Measurements from ENCODE around the gene FEM1B.
A peak's percentile ranks its signal among the peaks of the same experiment; 100 is the strongest.

Gene FEM1B

DNA sequence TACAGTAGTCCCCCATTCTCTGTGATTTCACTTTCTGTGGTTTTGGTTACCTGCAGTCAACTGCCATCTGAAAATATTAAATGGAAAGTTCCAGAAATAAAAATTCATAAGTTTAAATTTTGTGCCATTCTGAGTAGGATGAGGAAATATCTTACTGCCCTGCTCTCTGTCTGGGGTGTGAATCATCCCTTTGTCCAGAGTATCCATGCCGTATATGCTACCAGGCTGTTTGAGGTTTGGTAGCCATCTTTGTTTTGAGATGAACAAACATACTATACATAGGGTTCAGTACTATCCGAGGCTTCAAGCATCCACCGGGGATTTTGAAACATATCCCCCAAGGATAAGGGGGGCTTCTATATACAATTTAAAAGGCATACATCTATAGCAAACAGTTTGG lies 16.3 kb upstream of the FEM1B start:
- DNase-seq, result no peak

DNA sequence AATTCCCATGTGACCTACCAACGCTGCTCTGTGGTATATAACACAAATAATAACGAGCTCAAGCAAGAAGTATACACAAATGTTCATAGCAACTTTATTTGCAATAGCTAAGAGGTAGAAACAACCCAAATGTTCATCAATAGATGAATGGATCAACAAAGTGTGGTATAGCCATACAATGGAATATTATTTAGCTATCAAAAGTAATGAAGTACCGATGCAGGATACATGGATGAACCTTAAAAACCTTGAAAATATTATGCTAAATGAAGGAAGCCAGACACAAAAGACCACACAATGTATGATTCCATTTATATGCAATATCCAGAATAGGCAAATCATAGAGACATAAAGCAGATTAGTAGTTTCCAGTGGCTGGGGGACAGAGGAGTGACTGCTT lies 15.6 kb upstream of the FEM1B start:
- no peak for DNase-seq

DNA sequence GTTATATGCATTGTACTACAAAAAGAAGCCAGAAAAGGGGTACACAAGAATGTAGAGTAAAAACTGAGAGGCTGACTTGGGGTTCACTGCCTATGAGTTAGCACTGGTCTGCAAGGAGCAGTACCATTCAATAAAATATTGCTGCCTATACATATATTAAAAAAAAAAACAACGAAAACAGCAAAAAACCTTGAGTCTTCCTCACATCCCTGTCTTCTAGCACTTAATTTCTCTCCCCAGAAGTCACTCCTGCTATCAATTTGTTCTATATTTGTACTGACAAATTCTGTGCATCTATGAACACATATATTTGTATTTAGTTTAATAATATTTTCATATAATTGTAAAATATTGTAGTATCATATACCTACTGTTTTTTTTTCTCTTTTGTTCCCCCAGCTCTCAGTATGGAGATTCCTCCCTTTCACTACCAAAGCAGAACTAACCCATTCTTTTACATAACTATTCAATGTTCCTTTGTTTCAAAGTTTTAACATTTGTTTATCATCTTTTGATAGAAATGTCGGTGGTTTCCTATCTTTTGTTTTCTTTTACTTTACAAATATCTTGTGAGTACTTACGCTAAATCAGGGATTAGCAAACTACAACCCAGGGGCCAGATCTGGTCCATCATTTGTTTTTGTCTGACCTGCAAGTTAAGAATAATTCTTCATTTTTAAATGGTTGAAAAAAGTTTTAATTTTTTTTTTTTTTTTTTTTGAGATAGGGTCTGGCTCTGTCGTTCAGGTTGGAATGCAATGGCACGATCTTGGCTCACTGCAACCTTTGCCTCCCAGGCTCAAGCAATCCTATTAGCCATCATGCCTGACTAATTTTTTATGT lies 14.8 kb upstream of the FEM1B start:
- no peak for DNase-seq

DNA sequence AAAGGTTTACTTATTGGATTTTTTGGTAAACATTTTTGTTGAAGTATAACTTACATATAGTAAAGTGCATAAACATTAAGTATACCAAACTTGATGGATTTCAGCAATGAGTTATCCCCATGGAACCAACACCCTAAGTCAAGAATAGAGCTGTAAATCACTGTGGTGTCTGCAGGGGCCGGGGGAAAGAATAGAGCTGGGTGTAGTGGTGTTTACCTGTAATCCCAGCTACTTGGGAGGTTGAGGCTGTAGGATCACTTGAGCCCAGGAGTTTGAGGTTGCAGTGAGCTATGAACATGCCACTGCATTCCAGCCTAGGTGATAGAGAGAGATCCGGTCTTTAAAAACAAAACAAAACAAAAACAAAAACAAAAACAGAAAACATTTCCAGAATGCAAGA lies 13.3 kb upstream of the FEM1B start:
- DNase-seq, result no peak

DNA sequence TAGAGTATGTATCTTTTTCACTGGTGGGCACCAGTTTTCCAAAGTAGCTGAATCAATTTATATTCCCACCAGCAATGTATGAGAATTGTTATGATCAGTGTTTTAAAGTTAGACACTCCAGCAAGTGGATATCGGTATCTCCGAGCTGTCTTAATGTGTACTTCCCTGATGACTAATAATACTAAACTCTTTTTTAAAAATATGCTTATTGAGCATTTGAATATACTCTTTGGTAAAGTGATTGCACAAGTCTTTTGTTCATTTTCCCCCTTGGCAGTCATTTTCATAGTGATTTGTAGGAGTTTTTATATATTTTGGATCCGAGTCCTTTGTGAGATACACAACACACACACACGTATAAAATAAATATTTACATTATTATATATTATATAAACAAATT lies 12.5 kb upstream of the FEM1B start:
- no peak for DNase-seq

DNA sequence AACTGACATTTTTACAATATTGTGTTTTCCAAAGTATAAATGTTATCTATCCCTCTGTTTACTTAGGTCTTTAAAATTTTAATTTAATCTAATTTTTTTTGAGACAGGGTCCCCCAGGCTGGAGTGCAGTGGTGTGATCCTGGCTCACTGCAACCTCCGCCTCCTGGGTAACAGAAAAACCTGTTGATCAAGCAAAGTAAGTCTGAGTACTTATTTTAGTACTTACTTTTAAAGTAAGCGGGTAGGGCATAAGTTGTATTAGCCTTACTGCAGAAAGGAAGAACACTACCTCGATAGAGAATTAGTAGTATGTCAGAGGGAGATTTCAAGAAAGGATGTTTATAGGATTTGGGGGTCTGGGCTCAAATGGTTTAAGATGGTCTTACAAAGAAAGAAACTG lies 11.9 kb upstream of the FEM1B start:
- no peak for DNase-seq

DNA sequence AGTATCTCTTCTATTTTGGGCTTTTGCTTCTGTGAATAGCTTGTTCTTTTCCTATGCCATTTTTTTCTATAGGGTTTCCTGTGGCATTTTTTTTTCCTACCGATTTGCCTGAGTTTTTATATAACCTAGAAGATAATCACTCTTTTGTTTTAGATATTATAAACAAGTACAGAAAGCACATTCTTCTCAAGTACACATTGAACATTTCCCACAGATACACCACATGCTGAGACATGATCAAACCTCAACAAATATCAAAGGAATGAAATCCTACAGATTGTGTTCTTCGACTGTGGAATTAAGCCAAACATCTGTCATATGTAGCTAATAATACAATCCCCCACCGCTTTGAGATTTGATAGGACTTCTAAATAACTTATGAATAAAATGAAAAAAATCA lies 9.1 kb upstream of the FEM1B start:
- DNase-seq, result no peak

DNA sequence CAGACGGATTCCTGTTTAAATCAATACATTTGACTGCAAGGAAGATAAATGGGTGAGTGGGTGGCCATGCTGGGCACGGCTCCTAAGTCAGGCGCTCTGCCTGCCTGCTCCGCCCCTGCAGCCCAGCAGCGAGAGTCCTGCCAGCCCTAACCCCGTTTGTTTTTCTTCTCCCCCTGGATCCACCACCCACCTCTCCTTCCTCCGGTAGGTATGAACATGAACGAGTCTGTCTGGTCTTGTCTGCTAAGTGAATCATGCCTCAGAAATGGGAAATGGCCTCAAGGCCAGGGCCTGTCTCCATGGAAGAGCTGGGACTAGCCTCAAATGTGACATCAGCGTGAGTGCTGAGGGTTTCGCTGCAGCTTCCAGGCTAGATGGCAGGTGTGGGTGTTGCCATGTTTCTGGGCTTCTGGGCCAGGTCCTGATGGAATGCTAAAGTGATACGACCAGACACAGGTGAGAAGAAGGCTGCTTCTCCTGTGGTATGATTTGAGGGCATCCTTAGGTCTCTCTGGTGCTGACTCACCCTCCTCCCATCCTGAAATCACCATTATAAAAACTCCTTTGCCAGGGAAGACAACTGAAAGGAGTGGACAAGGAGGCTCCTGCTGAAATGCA lies 5.6 kb upstream of the FEM1B start:
- DNase-seq, result no peak

DNA sequence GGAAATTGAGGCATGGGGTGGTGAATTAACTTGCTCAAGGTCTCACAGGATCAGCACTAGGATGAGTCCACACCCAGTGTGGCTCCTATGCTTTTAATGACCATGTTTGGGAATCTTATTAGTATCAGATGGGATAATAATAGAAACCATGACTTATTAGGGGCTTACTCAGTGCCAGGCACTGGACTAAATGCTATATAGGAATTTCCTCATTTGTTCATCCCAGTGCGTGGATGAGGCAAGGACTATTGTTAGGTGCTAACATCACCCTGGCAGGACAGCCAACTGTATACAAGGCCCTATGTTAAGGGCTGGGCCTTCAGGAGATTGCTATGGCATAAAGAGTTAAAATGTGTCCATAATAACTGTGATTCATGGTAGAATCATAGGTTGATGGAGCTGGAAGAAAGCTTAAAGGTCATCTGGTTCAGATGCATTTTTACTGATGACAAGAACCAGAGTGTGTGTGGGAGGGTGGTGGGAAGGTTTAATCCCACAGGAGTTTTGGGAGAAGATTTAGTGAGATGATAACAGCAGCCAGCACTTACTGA lies 4.7 kb upstream of the FEM1B start:
- DNase-seq, result no peak

DNA sequence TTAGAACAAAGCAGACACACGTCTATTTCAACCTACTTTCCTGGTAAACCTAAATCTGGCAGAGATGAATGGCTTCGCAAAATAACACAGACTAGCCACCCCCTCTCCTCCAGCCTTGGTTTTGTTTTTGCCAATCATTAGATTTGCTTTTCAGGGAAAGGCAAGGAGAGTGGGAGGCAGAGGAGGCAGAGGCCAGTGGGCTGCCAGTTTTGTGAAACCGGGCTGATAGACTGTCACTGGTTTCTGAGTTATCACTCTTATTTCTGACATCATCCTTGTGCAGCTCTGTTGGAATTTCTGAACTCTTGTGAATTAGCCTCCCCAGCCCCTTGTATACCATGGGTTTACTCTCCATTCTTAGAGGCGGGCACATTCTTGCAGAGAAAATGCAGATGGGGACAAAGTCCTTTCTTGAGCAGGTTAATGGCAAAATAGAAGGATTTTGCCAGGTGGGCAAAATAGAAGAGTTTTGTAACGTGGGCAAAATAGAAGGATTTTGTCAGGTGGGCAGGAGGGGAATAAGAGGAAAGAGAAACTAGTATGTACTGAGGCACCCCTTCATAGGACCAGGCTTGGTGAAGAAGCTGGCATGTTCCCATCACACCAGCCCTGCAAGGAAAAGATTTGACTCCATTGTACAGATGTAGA lies 3.2 kb upstream of the FEM1B start:
- no peak for DNase-seq

DNA sequence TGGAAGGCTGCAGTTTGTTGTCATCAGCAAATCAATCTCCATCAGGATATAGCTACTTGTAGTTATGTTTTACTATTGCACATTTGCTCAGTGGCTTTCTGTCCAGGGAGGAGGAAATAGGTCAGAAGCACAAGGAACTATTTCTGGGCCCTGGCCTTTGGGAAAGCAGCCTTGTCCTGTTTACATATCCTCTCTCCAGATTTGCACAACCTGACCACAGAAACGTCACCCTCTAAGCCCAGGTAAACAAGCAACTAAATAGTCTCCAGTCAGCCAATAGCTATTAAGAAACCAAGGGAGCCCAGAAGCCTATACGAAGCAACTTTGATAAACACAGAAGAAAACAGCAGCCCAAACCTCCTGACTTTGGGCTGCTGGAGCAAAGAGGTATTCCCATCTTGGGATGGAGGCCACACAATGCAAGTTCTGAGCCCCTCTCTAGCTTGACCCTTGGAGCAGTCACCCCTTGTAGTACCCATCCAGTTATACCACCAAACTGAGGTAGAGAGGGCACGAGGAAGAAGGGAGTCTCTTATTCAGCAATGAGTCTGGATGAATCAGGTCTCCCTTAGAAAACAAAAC lies 2.3 kb upstream of the FEM1B start:
- no peak for DNase-seq

DNA sequence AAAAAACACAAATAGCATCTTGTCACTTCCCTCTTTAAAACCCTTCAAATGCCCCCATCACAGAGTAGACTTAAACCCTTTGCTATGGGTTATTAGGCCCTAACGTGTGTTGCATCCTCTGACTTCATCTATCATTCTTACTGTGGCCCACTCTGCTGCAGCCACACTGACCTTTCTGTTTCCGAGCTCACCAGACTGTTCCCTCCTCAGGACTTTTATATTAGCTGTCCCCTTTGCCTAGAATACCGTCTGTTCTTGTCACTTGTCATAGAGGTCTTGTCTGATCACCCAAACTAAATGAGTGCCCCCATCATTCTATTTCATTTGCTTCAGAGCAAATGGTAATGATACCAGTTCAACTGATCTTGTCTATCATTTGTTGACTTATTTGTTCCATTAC lies 877 bp upstream of the FEM1B start:
- DNase-seq, result no peak

DNA sequence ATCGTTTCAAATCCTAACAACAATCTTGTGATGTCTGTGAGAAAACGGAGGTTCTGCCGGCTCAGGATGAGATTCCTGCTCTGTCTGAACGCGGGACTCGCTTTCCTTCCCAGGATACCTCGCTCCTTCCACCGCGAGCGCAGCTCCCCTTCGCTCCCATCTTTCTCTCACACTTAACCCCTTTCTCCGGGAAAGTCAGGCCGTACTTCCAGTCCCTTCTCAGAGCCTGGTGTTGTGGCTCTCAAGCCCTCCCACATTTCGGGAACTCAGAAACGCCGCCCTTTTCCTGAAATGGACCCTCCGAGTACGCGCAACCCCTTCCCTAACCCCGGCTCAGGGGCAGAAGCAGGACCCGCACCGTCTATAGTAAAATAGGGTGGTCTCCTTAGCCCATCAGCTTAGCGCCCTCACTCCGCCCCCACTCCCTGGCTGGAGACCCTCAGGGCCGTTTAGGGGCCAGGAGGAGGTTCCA lies 378 bp upstream of the FEM1B start:
- DNase-seq, result no peak

DNA sequence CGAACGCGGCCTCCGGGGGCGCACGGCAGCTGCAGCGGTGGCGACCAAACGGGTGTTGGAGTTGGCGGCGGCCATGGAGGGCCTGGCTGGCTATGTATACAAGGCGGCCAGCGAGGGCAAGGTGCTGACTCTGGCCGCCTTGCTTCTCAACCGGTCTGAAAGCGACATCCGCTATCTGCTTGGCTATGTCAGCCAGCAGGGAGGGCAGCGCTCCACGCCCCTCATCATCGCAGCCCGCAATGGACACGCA lies 725 bp downstream of the FEM1B start:
- no peak for DNase-seq

DNA sequence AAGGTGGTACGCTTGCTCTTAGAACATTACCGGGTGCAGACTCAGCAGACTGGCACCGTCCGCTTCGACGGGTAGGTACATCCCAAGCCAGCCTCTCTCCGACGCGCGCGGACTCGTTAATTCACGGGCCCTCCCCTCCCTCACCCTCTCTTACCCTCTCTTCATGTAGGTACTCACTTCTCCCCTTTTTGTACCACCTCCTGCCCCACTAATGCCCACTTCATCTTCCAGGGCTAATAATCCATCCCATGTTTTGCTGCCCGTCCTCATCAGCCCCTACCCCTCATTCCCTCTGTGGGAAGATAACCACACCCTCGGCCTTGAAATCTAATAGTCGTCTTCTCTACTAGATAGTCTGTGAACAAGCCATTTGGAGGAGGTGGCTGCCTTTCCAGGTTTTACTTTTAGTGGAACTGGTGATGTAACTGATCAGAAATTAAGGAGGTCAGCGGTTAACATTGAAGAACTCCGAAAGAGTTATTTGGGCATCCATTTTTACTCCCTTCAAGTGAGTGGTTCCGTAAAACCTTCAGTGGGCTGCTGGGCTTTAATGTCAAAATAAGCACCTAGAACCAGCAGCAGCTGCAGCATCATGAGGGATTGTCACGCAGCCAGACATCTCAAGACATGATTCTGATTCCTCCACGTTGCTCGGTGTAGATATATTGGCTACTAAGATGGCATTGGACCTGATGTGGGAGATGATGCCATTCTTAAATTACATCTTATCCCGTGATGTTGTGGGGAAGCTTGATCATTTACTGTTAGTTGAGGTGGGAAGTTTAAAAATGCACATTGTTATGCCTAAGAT lies 1.3 kb downstream of the FEM1B start:
- peak; percentile 37 for DNase-seq

DNA sequence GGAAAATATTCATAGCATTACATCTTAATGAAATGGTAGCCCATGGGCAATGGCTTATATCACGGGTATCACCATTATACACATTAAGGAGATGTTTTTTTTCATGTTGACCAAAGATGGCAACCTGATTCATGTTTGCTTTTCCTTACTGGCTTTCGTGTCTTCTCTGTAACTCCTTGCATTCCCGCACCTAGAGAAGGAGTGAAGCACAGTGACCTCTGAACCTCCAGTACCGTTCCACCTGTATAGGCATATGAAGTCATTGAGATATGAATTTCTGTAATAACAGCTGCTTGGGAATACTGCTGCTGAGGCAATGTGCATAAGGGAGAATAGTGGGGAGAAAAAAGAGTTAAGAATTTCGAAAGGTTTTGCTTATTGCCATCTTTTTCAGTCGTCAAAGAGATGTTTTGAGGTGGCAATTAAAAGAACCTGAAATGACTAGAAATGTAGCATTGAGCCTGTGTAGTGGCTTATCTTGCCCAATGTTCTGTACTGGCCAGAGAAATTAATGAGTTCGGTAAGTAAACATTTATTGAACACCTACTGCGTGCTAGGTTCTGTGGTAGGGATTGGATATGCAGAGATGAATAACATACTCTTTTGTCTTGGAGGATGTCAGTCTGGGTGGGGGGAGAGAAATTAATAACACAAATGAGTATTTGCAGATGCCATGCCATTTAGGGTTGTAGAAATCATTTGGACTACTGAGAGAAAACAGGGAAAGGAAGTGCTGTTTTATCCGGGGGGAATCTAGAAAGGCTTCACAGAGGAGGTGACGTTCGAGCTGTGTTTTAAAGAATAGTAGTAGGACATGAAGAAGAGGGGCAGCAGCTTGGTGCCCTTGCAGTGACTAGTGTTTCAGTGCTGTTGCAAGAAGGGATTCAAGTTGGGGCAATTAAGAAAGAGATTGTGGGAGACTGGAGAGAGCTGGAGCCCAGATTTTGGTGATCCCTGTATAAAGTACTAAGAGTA lies 2.5 kb downstream of the FEM1B start:
- DNase-seq, result no peak

DNA sequence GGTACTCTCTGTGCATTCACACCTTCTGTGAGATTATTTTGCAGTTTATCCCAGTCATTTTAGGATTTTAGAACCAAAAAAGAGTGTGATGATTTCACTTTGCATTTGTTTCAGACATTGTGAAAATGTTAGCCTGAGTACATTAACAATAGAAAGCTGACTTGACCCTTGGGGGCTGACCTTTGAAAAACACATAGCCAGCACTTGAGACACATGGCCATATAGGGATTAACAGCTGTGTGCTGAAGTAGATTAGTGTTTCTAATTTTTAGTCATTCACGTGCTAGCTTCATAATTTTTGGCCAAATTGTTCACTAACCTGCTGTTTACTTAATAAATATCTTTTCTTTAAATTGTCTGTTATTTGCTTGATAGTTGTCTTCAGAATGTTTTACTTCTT lies 3.5 kb downstream of the FEM1B start:
- no peak for DNase-seq

DNA sequence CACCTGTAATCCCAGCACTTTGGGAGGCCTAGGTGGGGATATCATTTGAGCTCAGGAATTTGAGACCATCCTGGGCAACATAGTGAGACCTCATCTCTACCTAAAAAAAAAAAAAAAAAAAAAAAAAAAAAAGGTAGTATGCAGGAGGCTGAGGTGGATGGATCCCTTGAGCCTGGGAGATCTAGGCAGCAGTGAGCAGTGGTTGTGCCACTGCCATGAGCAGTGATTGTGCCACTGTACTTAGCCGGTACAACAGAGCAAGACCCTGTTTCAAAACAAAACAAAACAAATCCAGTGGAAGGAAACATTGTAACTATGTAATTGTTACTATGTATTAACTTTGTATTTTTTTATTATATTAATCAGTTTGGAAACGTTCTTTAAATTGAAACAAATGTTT lies 5.9 kb downstream of the FEM1B start:
- no peak for DNase-seq

DNA sequence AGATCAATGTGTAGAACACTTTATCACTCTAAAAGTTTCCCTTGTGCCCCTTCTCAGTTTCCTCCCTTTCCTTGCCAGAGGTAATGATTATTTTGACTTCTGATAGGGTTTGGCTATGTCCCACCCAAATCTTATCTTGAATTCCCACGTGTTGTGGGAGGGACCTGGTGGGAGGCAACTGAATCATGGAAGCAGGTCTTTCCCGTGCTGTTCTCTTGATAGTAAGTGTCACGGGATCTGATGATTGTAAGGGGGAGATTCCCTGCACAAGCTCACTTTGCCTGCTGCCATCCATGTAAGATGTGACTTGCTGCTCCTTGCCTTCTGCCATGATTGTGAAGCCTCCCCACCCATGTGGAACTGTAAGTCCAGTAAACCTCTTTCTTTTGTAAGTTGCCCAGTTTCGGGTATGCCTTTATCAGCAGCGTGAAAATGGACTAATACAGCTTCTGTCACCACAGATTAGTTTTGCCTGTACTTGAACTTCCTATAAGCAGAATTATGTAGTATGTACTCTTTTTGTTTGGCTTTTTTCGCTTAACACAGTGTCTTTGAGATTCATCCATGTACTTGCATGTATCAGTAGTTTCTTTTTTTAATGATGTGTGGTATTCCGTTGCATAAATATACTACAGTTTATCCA lies 7.2 kb downstream of the FEM1B start:
- no peak for DNase-seq

DNA sequence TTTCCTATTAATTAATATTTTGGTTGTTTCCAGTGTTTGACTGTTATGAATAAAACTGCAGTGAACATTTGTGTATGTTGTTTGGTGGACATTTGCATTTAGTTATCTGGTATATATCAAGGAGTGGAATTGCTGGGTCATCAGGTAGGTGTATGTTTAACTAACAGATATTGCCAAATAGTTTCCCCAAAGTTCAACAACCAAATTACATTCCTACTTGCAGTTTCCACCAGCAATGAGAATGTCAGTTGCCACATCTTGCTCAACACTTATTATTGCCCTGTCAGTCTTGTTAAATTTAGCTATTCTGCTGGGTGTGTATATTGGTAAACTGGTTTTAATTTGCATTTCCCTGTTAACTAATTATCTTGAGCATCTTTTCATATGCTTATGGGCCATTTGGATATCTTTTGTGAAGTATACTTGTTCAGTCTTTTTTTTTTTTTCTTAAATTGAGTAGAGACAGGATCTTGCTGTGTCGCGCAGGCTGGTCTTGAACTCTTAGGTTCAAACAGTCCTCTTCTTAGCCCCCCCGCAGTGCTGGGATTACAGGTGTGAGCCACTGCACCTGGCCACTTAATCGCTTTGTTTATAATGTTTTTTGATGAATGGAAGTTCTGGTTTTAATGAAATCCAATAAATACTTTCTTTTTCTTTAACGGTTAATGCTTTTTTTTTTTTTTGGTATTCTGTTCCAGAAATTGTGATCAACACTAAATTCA lies 7.9 kb downstream of the FEM1B start:
- no peak for DNase-seq

Data from NCI-H187 treated with DMSO at 0.1 percent for 48 hours (cell line).